Suprapubic skin (tissue), 4 donors: ENCODE data around the gene SUSD4. TPM values are rescaled to one million over a fixed set of nuclear protein-coding genes. Genes with fewer than 3 reads are reported as not detected.

Source experiments
- DNase-seq, 2 donors: peaks; one replicate each; pipeline ENCODE4 v3.0.0-alpha.2; 2019; ENCODE audit warnings: low spot score in 2 of 2
- H3K27ac ChIP-seq: fragments of 200-600 bp; sonication (generic); one replicate; pipeline ENCODE4 v1.5.1; 2019
- H3K27me3 ChIP-seq: fragments of 200-600 bp; sonication (generic); one replicate; pipeline ENCODE4 v1.5.1; 2019
- H3K36me3 ChIP-seq: fragments of 200-600 bp; sonication (generic); one replicate; pipeline ENCODE4 v1.5.1; 2019
- H3K4me1 ChIP-seq: fragments of 200-600 bp; sonication (generic); one replicate; pipeline ENCODE4 v1.5.1; 2019
- H3K4me3 ChIP-seq: fragments of 200-600 bp; sonication (generic); one replicate; pipeline ENCODE4 v1.5.1; 2019; ENCODE audit warnings: mild to moderate bottlenecking
- H3K9me3 ChIP-seq: fragments of 200-600 bp; sonication (generic); one replicate; pipeline ENCODE4 v1.5.1; 2019
- CTCF ChIP-seq, 2 donors: fragments of 200-600 bp in 1 of 2; fragments of 450-650 bp in 1 of 2; sonication (generic) in 1 of 2; IDR thresholded peaks; one replicate each; pipeline ENCODE4 v1.5.1; 2016 to 2019; ENCODE audit warnings: antibody characterized with exemption in 2 of 2, mild to moderate bottlenecking in 1 of 2, moderate library complexity in 1 of 2
- EP300 ChIP-seq: sonication (generic); formaldehyde crosslinking; IDR thresholded peaks from one replicate; pipeline ENCODE4 v1.6.1; 2017; ENCODE audit warnings: antibody characterized with exemption
- POLR2A ChIP-seq, 2 donors: fragments of 450-650 bp; IDR thresholded peaks; one replicate each; pipeline ENCODE4 v1.6.1; 2017; ENCODE audit warnings: antibody characterized with exemption in 2 of 2, mild to moderate bottlenecking in 2 of 2, moderate library complexity in 2 of 2
- POLR2AphosphoS5 ChIP-seq, 3 donors: sonication (generic); formaldehyde crosslinking; IDR thresholded peaks; one replicate each; pipeline ENCODE4 v1.6.1; 2017; ENCODE audit warnings: antibody characterized with exemption in 3 of 3
- WGBS: methylation state at CpG from one replicate; pipeline ENCODE4 v1.1.5; 2018; 5-methylcytosine and 5-hydroxymethylcytosine counted together
- total RNA-seq, 4 donors: library from RNA; depleted of rRNA; stranded (reverse); fragments of >200 nt; gene quantifications; one replicate each; pipeline ENCODE4 v1.1.0, GENCODE V29; 2016

SUSD4 gene
- total RNA-seq, 4 donors from 2014 or later, result 3.3 to 11.3 (median 6.7) TPM

GRCh38 chr1:223311826-223312225 is 52.1 kb downstream of the SUSD4 start:
- WGBS, result 80% methylated on average over 3 of the region's 3 CpGs

GRCh38 chr1:223308136-223308535 is 55.8 kb downstream of the SUSD4 start:
- Histone ChIP-seq H3K4me3 (no peak overlapping the region), H3K4me1 (no peaks in the 10 kb centered on the region), H3K27ac (no peak overlapping the region), H3K27me3 (no peaks in the 10 kb centered on the region), H3K9me3 (no peaks in the 10 kb centered on the region), H3K36me3 (no peaks in the 10 kb centered on the region)
- no peak for DNase-seq
- WGBS, result 84% methylated on average over 2 of the region's 2 CpGs
- TF ChIP-seq EP300 (no peak), POLR2A (IDR thresholded peaks at IDR 0.05) (no peak), CTCF (IDR thresholded peaks at IDR 0.05) (no peak), POLR2AphosphoS5 (IDR thresholded peaks at IDR 0.05) (no peak)

More at GRCh38 chr1:223311826-223312225, 52.1 kb downstream of the SUSD4 start:
- no peaks in the 10 kb centered on the region for H3K27me3 ChIP-seq
- no peaks in the 10 kb centered on the region for H3K9me3 ChIP-seq
- no peaks in the 10 kb centered on the region for H3K36me3 ChIP-seq
- no peak overlapping the region for H3K27ac ChIP-seq
- TF ChIP-seq POLR2A (IDR thresholded peaks at IDR 0.05), result no peak
- no peak for TF ChIP-seq POLR2AphosphoS5 (IDR thresholded peaks at IDR 0.05)
- TF ChIP-seq EP300, result no peak
- TF ChIP-seq CTCF (IDR thresholded peaks at IDR 0.05), result no peak
- no peak overlapping the region for H3K4me3 ChIP-seq
- H3K4me1 ChIP-seq, result no peaks in the 10 kb centered on the region
- no peak for DNase-seq

- WGBS, result 91% methylated on average over 5 of the region's 5 CpGs
- DNase-seq, result no peak
- H3K9me3 ChIP-seq, result no peaks in the 10 kb centered on the region
- no peak overlapping the region for H3K27ac ChIP-seq
- no peaks in the 10 kb centered on the region for H3K27me3 ChIP-seq
- no peaks in the 10 kb centered on the region for H3K36me3 ChIP-seq
- TF ChIP-seq EP300 (no peak), POLR2A (IDR thresholded peaks at IDR 0.05) (no peak), POLR2AphosphoS5 (IDR thresholded peaks at IDR 0.05) (no peak)
- no peaks in the 10 kb centered on the region for H3K4me1 ChIP-seq
- no peak overlapping the region for H3K4me3 ChIP-seq
Observed at GRCh38 chr1:223307544-223307943, 56.4 kb downstream of the SUSD4 start.

- H3K4me1 ChIP-seq, result no peaks in the 10 kb centered on the region
- no peaks in the 10 kb centered on the region for H3K36me3 ChIP-seq
- H3K4me3 ChIP-seq, result no peak overlapping the region
- no peaks in the 10 kb centered on the region for H3K27me3 ChIP-seq
- no peak overlapping the region for H3K27ac ChIP-seq
- 63% methylated on average over 1 of the region's 1 CpG for WGBS
- DNase-seq, result no peak
- TF ChIP-seq CTCF (IDR thresholded peaks at IDR 0.05), result no peak
- TF ChIP-seq POLR2AphosphoS5 (IDR thresholded peaks at IDR 0.05), result no peak
- TF ChIP-seq EP300, result no peak
- no peak for TF ChIP-seq POLR2A (IDR thresholded peaks at IDR 0.05)
- H3K9me3 ChIP-seq, result no peaks in the 10 kb centered on the region
Observed at GRCh38 chr1:223304931-223305330, 59.0 kb downstream of the SUSD4 start.

GRCh38 chr1:223301371-223301770 is 62.6 kb downstream of the SUSD4 start:
- Histone ChIP-seq H3K4me1 (no peaks in the 10 kb centered on the region), H3K27me3 (no peaks in the 10 kb centered on the region), H3K27ac (no peak overlapping the region), H3K4me3 (no peak overlapping the region), H3K9me3 (no peaks in the 10 kb centered on the region), H3K36me3 (no peaks in the 10 kb centered on the region)
- no peak for DNase-seq
- TF ChIP-seq POLR2A (IDR thresholded peaks at IDR 0.05) (no peak), CTCF (IDR thresholded peaks at IDR 0.05) (no peak), POLR2AphosphoS5 (IDR thresholded peaks at IDR 0.05) (no peak), EP300 (no peak)
- WGBS, result 91% methylated on average over 2 of the region's 2 CpGs

GRCh38 chr1:223299553-223299952 is 64.4 kb downstream of the SUSD4 start:
- no peaks in the 10 kb centered on the region for H3K27me3 ChIP-seq
- no peak overlapping the region for H3K27ac ChIP-seq
- no peak overlapping the region for H3K4me3 ChIP-seq
- no peak for DNase-seq
- H3K9me3 ChIP-seq, result no peaks in the 10 kb centered on the region
- H3K4me1 ChIP-seq, result no peaks in the 10 kb centered on the region
- 50% methylated on average over 1 of the region's 1 CpG for WGBS
- no peaks in the 10 kb centered on the region for H3K36me3 ChIP-seq
- TF ChIP-seq POLR2A (IDR thresholded peaks at IDR 0.05), result no peak
- no peak for TF ChIP-seq EP300
- no peak for TF ChIP-seq POLR2AphosphoS5 (IDR thresholded peaks at IDR 0.05)
- no peak for TF ChIP-seq CTCF (IDR thresholded peaks at IDR 0.05)
